ENCODE results near the gene SCRN2. TPM values are rescaled to one million over a fixed set of nuclear protein-coding genes. Genes with fewer than 3 reads are reported as not detected.

The SCRN2 gene
- total and polyA plus RNA-seq, 9 donors = 20.3 to 33.8 (median 26.4) TPM

GRCh38 chr17:47845716-47846075 is 4.6 kb upstream of the SCRN2 start:
- Histone ChIP-seq H3K4me1 (ENCODE audit: control insufficient read depth, insufficient read depth, low read length) (peaks cover 15% of the 10 kb centered on the region), H3K9me3 (replicated peaks; ENCODE audit: control insufficient read depth, low read depth, low read length) (no peaks in the 10 kb centered on the region), H3K27me3 (ENCODE audit: control insufficient read depth, insufficient read depth, low read length) (peaks cover 66% of the 10 kb centered on the region), H3K27ac (ENCODE audit: low read length) (no peak overlapping the region), H3K36me3 (ENCODE audit: control insufficient read depth, insufficient read depth, low read length) (no peaks in the 10 kb centered on the region), H3K4me3 (ENCODE audit: low read length) (no peak overlapping the region)
- no peak for DNase-seq
- no CpG with 5 or more reads among the region's 3 CpGs for WGBS (ENCODE audit: insufficient coverage)

- Histone ChIP-seq H3K27ac (ENCODE audit: low read length) (no peak overlapping the region), H3K27me3 (ENCODE audit: control insufficient read depth, insufficient read depth, low read length) (peaks cover 60% of the 10 kb centered on the region), H3K4me1 (ENCODE audit: control insufficient read depth, insufficient read depth, low read length) (peaks cover 21% of the 10 kb centered on the region), H3K36me3 (ENCODE audit: control insufficient read depth, insufficient read depth, low read length) (no peaks in the 10 kb centered on the region), H3K9me3 (replicated peaks; ENCODE audit: control insufficient read depth, low read depth, low read length) (no peaks in the 10 kb centered on the region), H3K4me3 (ENCODE audit: low read length) (no peak overlapping the region)
- no peak for DNase-seq
- no CpG with 5 or more reads among the region's 4 CpGs for WGBS (ENCODE audit: insufficient coverage)
Measured at GRCh38 chr17:47844814-47845715, 4.0 kb upstream of the SCRN2 start.

- peaks cover 51% of the 10 kb centered on the region for H3K27me3 ChIP-seq (ENCODE audit: control insufficient read depth, insufficient read depth, low read length)
- WGBS (ENCODE audit: insufficient coverage) = 80% methylated on average over 1 of the region's 5 CpGs
Measured at GRCh38 chr17:47844227-47844626, 3.2 kb upstream of the SCRN2 start.

GRCh38 chr17:47843391-47843730 is 2.3 kb upstream of the SCRN2 start:
- Histone ChIP-seq H3K4me3 (ENCODE audit: low read length) (no peak overlapping the region), H3K27ac (ENCODE audit: low read length) (no peak overlapping the region), H3K9me3 (replicated peaks; ENCODE audit: control insufficient read depth, low read depth, low read length) (no peaks in the 10 kb centered on the region), H3K4me1 (ENCODE audit: control insufficient read depth, insufficient read depth, low read length) (peaks cover 29% of the 10 kb centered on the region), H3K27me3 (ENCODE audit: control insufficient read depth, insufficient read depth, low read length) (peaks cover 43% of the 10 kb centered on the region), H3K36me3 (ENCODE audit: control insufficient read depth, insufficient read depth, low read length) (peaks cover 12% of the 10 kb centered on the region)
- 13% methylated on average over 5 of the region's 6 CpGs for WGBS (ENCODE audit: insufficient coverage)
- no peak for DNase-seq

More at GRCh38 chr17:47844227-47844626, 3.2 kb upstream of the SCRN2 start:
- Histone ChIP-seq H3K36me3 (ENCODE audit: control insufficient read depth, insufficient read depth, low read length) (peaks cover 4% of the 10 kb centered on the region), H3K4me1 (ENCODE audit: control insufficient read depth, insufficient read depth, low read length) (peaks cover 28% of the 10 kb centered on the region), H3K4me3 (ENCODE audit: low read length) (no peak overlapping the region), H3K9me3 (replicated peaks; ENCODE audit: control insufficient read depth, low read depth, low read length) (no peaks in the 10 kb centered on the region), H3K27ac (ENCODE audit: low read length) (no peak overlapping the region)
- no peak for DNase-seq

- Histone ChIP-seq H3K4me1 (ENCODE audit: control insufficient read depth, insufficient read depth, low read length) (peaks cover 37% of the 10 kb centered on the region), H3K4me3 (ENCODE audit: low read length) (peak overlapping the region; percentile 60), H3K27ac (ENCODE audit: low read length) (peak overlapping the region; percentile 60), H3K9me3 (replicated peaks; ENCODE audit: control insufficient read depth, low read depth, low read length) (no peaks in the 10 kb centered on the region), H3K27me3 (ENCODE audit: control insufficient read depth, insufficient read depth, low read length) (peaks cover 26% of the 10 kb centered on the region), H3K36me3 (ENCODE audit: control insufficient read depth, insufficient read depth, low read length) (peaks cover 28% of the 10 kb centered on the region)
- no peak for DNase-seq
- 50% methylated on average over 12 of the region's 16 CpGs for WGBS (ENCODE audit: insufficient coverage)
Measured at GRCh38 chr17:47841488-47842291, 617 bp upstream of the SCRN2 start.

- Histone ChIP-seq H3K27me3 (ENCODE audit: control insufficient read depth, insufficient read depth, low read length) (peaks cover 11% of the 10 kb centered on the region), H3K4me3 (ENCODE audit: low read length) (peak overlapping the region; percentile 60), H3K36me3 (ENCODE audit: control insufficient read depth, insufficient read depth, low read length) (peaks cover 35% of the 10 kb centered on the region), H3K9me3 (replicated peaks; ENCODE audit: control insufficient read depth, low read depth, low read length) (no peaks in the 10 kb centered on the region), H3K27ac (ENCODE audit: low read length) (no peak overlapping the region), H3K4me1 (ENCODE audit: control insufficient read depth, insufficient read depth, low read length) (peaks cover 37% of the 10 kb centered on the region)
- WGBS (ENCODE audit: insufficient coverage) = 28% methylated on average over 9 of the region's 17 CpGs
- peak; percentile 51 for DNase-seq
Measured at GRCh38 chr17:47840001-47840741, 902 bp downstream of the SCRN2 start.

- H3K4me3 ChIP-seq (ENCODE audit: low read length) = no peak overlapping the region
- H3K9me3 ChIP-seq (replicated peaks; ENCODE audit: control insufficient read depth, low read depth, low read length) = no peaks in the 10 kb centered on the region
- 70% methylated on average over 2 of the region's 5 CpGs for WGBS (ENCODE audit: insufficient coverage)
- no peak for DNase-seq
- peaks cover 35% of the 10 kb centered on the region for H3K4me1 ChIP-seq (ENCODE audit: control insufficient read depth, insufficient read depth, low read length)
- H3K36me3 ChIP-seq (ENCODE audit: control insufficient read depth, insufficient read depth, low read length) = peaks cover 35% of the 10 kb centered on the region
- no peak overlapping the region for H3K27ac ChIP-seq (ENCODE audit: low read length)
- no peaks in the 10 kb centered on the region for H3K27me3 ChIP-seq (ENCODE audit: control insufficient read depth, insufficient read depth, low read length)
Measured at GRCh38 chr17:47839071-47839470, 2.0 kb downstream of the SCRN2 start.

- Histone ChIP-seq H3K36me3 (ENCODE audit: control insufficient read depth, insufficient read depth, low read length) (peaks cover 35% of the 10 kb centered on the region), H3K9me3 (replicated peaks; ENCODE audit: control insufficient read depth, low read depth, low read length) (no peaks in the 10 kb centered on the region), H3K27me3 (ENCODE audit: control insufficient read depth, insufficient read depth, low read length) (no peaks in the 10 kb centered on the region), H3K4me1 (ENCODE audit: control insufficient read depth, insufficient read depth, low read length) (peaks cover 35% of the 10 kb centered on the region), H3K4me3 (ENCODE audit: low read length) (no peak overlapping the region), H3K27ac (ENCODE audit: low read length) (no peak overlapping the region)
- no peak for DNase-seq
- WGBS (ENCODE audit: insufficient coverage) = 92% methylated on average over 6 of the region's 13 CpGs
Measured at GRCh38 chr17:47838636-47839035, 2.4 kb downstream of the SCRN2 start.

- H3K4me1 ChIP-seq (ENCODE audit: control insufficient read depth, insufficient read depth, low read length) = peaks cover 30% of the 10 kb centered on the region
Measured at GRCh38 chr17:47837401-47838039, 3.6 kb downstream of the SCRN2 start.

More at GRCh38 chr17:47837401-47838039, 3.6 kb downstream of the SCRN2 start:
- Histone ChIP-seq H3K36me3 (ENCODE audit: control insufficient read depth, insufficient read depth, low read length) (peaks cover 35% of the 10 kb centered on the region), H3K27me3 (ENCODE audit: control insufficient read depth, insufficient read depth, low read length) (no peaks in the 10 kb centered on the region), H3K4me3 (ENCODE audit: low read length) (no peak overlapping the region), H3K9me3 (replicated peaks; ENCODE audit: control insufficient read depth, low read depth, low read length) (no peaks in the 10 kb centered on the region), H3K27ac (ENCODE audit: low read length) (no peak overlapping the region)
- DNase-seq = no peak
- WGBS (ENCODE audit: insufficient coverage) = 54% methylated on average over 9 of the region's 13 CpGs
